HEK293 (cell line): Measurements from ENCODE around the gene TMEM41B.

Source experiments
- EGR2 ChIP-seq: fragments of 450-650 bp; formaldehyde crosslinking; IDR thresholded peaks from 2 replicates; pipeline ENCODE4 v1.5.1; 2016; ENCODE audit warnings: low read depth, missing biosample characterization, missing genetic modification characterization
- INSM2 ChIP-seq: fragments of 450-650 bp; formaldehyde crosslinking; IDR thresholded peaks from 2 replicates; pipeline ENCODE4 v1.5.1; 2016; ENCODE audit warnings: missing biosample characterization, missing genetic modification characterization
- KLF1 ChIP-seq: fragments of 450-650 bp; formaldehyde crosslinking; IDR thresholded peaks from 2 replicates; pipeline ENCODE4 v1.5.1; 2016; ENCODE audit warnings: missing biosample characterization, missing genetic modification characterization
- PBX3 ChIP-seq: sonication (generic); formaldehyde crosslinking; IDR thresholded peaks from 2 replicates; pipeline ENCODE4 v1.8.1; 2022; ENCODE audit warnings: mild to moderate bottlenecking, moderate library complexity, missing genetic modification reagents
- SCRT1 ChIP-seq: fragments of 450-650 bp; formaldehyde crosslinking; IDR thresholded peaks from 2 replicates; pipeline ENCODE4 v1.5.1; 2016; ENCODE audit warnings: missing biosample characterization, missing genetic modification characterization, borderline replicate concordance
- SETDB1 ChIP-seq: IDR thresholded peaks from one replicate; pipeline ENCODE4 v1.6.1; 2017; ENCODE audit warnings: mild to moderate bottlenecking, low read length, moderate library complexity, mixed read lengths; ENCODE audit not compliant: insufficient read length
- SP2 ChIP-seq: fragments of 450-650 bp; formaldehyde crosslinking; IDR thresholded peaks from 2 replicates; pipeline ENCODE4 v1.5.1; 2016; ENCODE audit warnings: missing biosample characterization, missing genetic modification characterization
- SP3 ChIP-seq: fragments of 450-650 bp; formaldehyde crosslinking; IDR thresholded peaks from 2 replicates; pipeline ENCODE4 v1.5.1; 2016; ENCODE audit warnings: missing biosample characterization, missing genetic modification characterization
- ZBTB20 ChIP-seq: fragments of 450-650 bp; formaldehyde crosslinking; IDR thresholded peaks from 2 replicates; pipeline ENCODE4 v1.5.1; 2016; ENCODE audit warnings: missing biosample characterization, missing genetic modification characterization
- ZBTB44 ChIP-seq: fragments of 450-650 bp; IDR thresholded peaks from 2 replicates; pipeline ENCODE4 v1.5.1; 2018; ENCODE audit warnings: missing biosample characterization, mild to moderate bottlenecking, missing genetic modification characterization
- ZFP37 ChIP-seq: fragments of 450-650 bp; formaldehyde crosslinking; IDR thresholded peaks from 2 replicates; pipeline ENCODE4 v1.5.1; 2016; ENCODE audit warnings: missing biosample characterization, missing genetic modification characterization
- ZFP69B ChIP-seq: fragments of 450-650 bp; formaldehyde crosslinking; IDR thresholded peaks from 2 replicates; pipeline ENCODE4 v1.5.1; 2016; ENCODE audit warnings: missing biosample characterization, missing genetic modification characterization
- ZIC2 ChIP-seq: fragments of 450-650 bp; formaldehyde crosslinking; IDR thresholded peaks from 2 replicates; pipeline ENCODE4 v1.5.1; 2016; ENCODE audit warnings: missing biosample characterization, missing genetic modification characterization
- ZNF10 ChIP-seq: fragments of 450-650 bp; formaldehyde crosslinking; IDR thresholded peaks from 2 replicates; pipeline ENCODE4 v1.5.1; 2017; ENCODE audit warnings: missing biosample characterization, missing genetic modification characterization
- ZNF202 ChIP-seq: fragments of 450-650 bp; formaldehyde crosslinking; IDR thresholded peaks from 2 replicates; pipeline ENCODE4 v1.5.1; 2016; ENCODE audit warnings: missing biosample characterization, missing genetic modification characterization, borderline replicate concordance
- ZNF211 ChIP-seq: fragments of 450-650 bp; formaldehyde crosslinking; IDR thresholded peaks from 2 replicates; pipeline ENCODE4 v1.5.1; 2016; ENCODE audit warnings: low read depth, missing biosample characterization, missing genetic modification characterization
- ZNF266 ChIP-seq: fragments of 450-650 bp; formaldehyde crosslinking; IDR thresholded peaks from 2 replicates; pipeline ENCODE4 v1.5.1; 2016; ENCODE audit warnings: missing biosample characterization, missing genetic modification characterization, low read depth
- ZNF426 ChIP-seq: fragments of 450-650 bp; formaldehyde crosslinking; IDR thresholded peaks from 2 replicates; pipeline ENCODE4 v1.5.1; 2017; ENCODE audit warnings: missing biosample characterization, missing genetic modification characterization, mild to moderate bottlenecking, inconsistent platforms, moderate library complexity
- ZNF433 ChIP-seq: fragments of 450-650 bp; formaldehyde crosslinking; IDR thresholded peaks from 2 replicates; pipeline ENCODE4 v1.5.1; 2016; ENCODE audit warnings: missing biosample characterization, missing genetic modification characterization, low read depth
- ZNF530 ChIP-seq: fragments of 450-650 bp; formaldehyde crosslinking; IDR thresholded peaks from 2 replicates; pipeline ENCODE4 v1.5.1; 2016; ENCODE audit warnings: low read depth, missing biosample characterization, missing genetic modification characterization
- ZNF549 ChIP-seq: fragments of 450-650 bp; IDR thresholded peaks from 2 replicates; pipeline ENCODE4 v1.5.1; 2018; ENCODE audit warnings: missing biosample characterization, missing genetic modification characterization, mild to moderate bottlenecking, inconsistent platforms, moderate library complexity
- ZNF558 ChIP-seq: fragments of 450-650 bp; formaldehyde crosslinking; IDR thresholded peaks from 2 replicates; pipeline ENCODE4 v1.5.1; 2016; ENCODE audit warnings: missing biosample characterization, missing genetic modification characterization
- ZNF560 ChIP-seq: fragments of 450-650 bp; formaldehyde crosslinking; IDR thresholded peaks from 2 replicates; pipeline ENCODE4 v1.5.1; 2017; ENCODE audit warnings: missing biosample characterization, missing genetic modification characterization, borderline replicate concordance
- ZNF621 ChIP-seq: fragments of 450-650 bp; formaldehyde crosslinking; IDR thresholded peaks from 2 replicates; pipeline ENCODE4 v1.5.1; 2017; ENCODE audit warnings: missing biosample characterization, missing genetic modification characterization
- ZNF677 ChIP-seq: fragments of 450-650 bp; IDR thresholded peaks from 2 replicates; pipeline ENCODE4 v1.5.0; 2018; ENCODE audit warnings: missing biosample characterization, mild to moderate bottlenecking, missing genetic modification characterization, moderate library complexity
- TF ChIP-seq, protein P1 (sequence below): fragments of 450-650 bp; formaldehyde crosslinking; conservative IDR thresholded peaks from 2 replicates; pipeline ENCODE4 v1.5.1; 2016; ENCODE audit warnings: low read depth, missing biosample characterization, missing genetic modification characterization
- TF ChIP-seq, protein P2 (sequence below): fragments of 450-650 bp; formaldehyde crosslinking; IDR thresholded peaks from 2 replicates; pipeline ENCODE4 v1.5.1; 2016; ENCODE audit warnings: missing biosample characterization, missing genetic modification characterization
- TF ChIP-seq, protein P3 (sequence below): fragments of 450-650 bp; formaldehyde crosslinking; IDR thresholded peaks from 2 replicates; pipeline ENCODE4 v1.5.1; 2016; ENCODE audit warnings: missing biosample characterization, missing genetic modification characterization

TMEM41B gene

DNA sequence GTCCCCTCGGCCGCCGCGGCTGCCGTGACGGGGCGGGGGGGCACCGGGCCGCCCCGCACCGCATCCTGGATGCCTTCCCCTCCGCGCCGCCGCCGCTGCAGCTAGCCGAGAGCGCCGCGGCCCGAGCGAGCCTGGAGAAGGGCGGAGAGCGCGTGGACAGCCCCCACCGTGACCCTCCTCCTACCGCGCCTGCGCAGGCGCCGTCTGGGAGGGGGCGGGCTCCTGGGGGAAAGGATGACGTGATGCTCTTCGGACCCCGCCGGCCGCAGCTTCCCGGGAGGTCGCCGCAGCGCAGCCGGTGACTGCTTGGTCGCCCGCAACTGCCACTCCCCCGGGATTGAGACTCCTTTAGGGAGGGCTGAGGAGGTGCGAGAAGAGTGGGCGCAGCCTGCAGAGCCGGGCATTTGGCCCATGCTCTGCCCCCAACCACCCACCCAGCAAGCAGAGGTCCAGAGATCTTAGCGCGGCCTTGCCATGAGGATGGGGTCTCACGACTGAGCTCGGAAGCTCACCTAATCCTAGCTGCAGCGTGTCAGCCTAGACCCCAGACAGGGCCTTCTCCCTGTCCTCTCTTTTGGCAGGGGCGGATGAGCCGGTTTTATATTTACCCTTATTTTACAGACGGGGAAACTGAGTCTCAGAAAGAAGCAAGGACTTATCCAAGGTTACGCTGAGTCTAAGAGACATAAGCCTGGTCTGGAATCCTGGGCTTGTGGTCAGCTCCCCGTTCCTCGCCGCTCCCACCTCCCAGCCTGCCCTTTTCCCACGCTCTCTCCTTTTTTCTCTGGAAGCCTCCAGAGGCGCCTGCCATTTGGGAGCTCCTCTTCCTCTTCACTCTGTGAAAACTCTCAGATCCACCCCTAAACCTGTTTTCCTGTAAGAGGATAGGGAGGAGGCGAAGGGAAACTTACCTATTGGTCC is 48.9 kb downstream of the TMEM41B start, which contains the start of gene DENND5A (continued):
- TF ChIP-seq SCRT1 (tag by site-specific recombination) (no peak), ZNF433 (tag by site-specific recombination) (no peak), INSM2 (tag by site-specific recombination) (no peak), EGR2 (tag by site-specific recombination) (peak; percentile 69), ZNF677 (tag by site-specific recombination) (no peak), ZNF10 (tag by site-specific recombination) (no peak), SETDB1 (no peak), ZNF426 (tag by site-specific recombination) (no peak), SP3 (tag by site-specific recombination) (peak; percentile 68), ZNF202 (tag by site-specific recombination) (no peak), ZIC2 (peak; percentile 85), ZNF560 (tag by site-specific recombination) (no peak), ZBTB20 (tag by site-specific recombination) (no peak), PBX3 (CRISPR knock-in tag) (peak; percentile 43; the same call in 1 of the 2 replicates), SP2 (tag by site-specific recombination) (peak; percentile 64), ZNF211 (tag by site-specific recombination) (no peak), ZBTB44 (tag by site-specific recombination) (no peak), ZFP37 (tag by site-specific recombination) (no peak), ZFP69B (no peak), ZNF266 (tag by site-specific recombination) (no peak), ZNF558 (no peak), KLF1 (tag by site-specific recombination) (no peak), ZNF530 (no peak), ZNF621 (tag by site-specific recombination) (no peak), ZNF549 (tag by site-specific recombination) (no peak)
- TF ChIP-seq, protein P1, sequence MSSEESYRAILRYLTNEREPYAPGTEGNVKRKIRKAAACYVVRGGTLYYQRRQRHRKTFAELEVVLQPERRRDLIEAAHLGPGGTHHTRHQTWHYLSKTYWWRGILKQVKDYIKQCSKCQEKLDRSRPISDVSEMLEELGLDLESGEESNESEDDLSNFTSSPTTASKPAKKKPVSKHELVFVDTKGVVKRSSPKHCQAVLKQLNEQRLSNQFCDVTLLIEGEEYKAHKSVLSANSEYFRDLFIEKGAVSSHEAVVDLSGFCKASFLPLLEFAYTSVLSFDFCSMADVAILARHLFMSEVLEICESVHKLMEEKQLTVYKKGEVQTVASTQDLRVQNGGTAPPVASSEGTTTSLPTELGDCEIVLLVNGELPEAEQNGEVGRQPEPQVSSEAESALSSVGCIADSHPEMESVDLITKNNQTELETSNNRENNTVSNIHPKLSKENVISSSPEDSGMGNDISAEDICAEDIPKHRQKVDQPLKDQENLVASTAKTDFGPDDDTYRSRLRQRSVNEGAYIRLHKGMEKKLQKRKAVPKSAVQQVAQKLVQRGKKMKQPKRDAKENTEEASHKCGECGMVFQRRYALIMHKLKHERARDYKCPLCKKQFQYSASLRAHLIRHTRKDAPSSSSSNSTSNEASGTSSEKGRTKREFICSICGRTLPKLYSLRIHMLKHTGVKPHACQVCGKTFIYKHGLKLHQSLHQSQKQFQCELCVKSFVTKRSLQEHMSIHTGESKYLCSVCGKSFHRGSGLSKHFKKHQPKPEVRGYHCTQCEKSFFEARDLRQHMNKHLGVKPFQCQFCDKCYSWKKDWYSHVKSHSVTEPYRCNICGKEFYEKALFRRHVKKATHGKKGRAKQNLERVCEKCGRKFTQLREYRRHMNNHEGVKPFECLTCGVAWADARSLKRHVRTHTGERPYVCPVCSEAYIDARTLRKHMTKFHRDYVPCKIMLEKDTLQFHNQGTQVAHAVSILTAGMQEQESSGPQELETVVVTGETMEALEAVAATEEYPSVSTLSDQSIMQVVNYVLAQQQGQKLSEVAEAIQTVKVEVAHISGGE (tag by site-specific recombination): no peak
- TF ChIP-seq, protein P2, sequence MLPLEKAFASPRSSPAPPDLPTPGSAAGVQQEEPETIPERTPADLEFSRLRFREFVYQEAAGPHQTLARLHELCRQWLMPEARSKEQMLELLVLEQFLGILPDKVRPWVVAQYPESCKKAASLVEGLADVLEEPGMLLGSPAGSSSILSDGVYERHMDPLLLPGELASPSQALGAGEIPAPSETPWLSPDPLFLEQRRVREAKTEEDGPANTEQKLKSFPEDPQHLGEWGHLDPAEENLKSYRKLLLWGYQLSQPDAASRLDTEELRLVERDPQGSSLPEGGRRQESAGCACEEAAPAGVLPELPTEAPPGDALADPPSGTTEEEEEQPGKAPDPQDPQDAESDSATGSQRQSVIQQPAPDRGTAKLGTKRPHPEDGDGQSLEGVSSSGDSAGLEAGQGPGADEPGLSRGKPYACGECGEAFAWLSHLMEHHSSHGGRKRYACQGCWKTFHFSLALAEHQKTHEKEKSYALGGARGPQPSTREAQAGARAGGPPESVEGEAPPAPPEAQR: no peak
- TF ChIP-seq, protein P3, sequence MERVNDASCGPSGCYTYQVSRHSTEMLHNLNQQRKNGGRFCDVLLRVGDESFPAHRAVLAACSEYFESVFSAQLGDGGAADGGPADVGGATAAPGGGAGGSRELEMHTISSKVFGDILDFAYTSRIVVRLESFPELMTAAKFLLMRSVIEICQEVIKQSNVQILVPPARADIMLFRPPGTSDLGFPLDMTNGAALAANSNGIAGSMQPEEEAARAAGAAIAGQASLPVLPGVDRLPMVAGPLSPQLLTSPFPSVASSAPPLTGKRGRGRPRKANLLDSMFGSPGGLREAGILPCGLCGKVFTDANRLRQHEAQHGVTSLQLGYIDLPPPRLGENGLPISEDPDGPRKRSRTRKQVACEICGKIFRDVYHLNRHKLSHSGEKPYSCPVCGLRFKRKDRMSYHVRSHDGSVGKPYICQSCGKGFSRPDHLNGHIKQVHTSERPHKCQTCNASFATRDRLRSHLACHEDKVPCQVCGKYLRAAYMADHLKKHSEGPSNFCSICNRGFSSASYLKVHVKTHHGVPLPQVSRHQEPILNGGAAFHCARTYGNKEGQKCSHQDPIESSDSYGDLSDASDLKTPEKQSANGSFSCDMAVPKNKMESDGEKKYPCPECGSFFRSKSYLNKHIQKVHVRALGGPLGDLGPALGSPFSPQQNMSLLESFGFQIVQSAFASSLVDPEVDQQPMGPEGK (tag by site-specific recombination): peak; percentile 96
